ENCODE data around the gene ACOT4.
A peak's percentile ranks its signal among the peaks of the same experiment; 100 is the strongest.
"Not testable (repeated sequence)": the region's sequence is repeated elsewhere in the genome, so short reads cannot be mapped to it uniquely, and the experiment has no call there.

Gene ACOT4

GRCh38 chr14:73582102-73582979 is 9.3 kb upstream of the ACOT4 start:
- not testable (repeated sequence) for DNase-seq

DNA sequence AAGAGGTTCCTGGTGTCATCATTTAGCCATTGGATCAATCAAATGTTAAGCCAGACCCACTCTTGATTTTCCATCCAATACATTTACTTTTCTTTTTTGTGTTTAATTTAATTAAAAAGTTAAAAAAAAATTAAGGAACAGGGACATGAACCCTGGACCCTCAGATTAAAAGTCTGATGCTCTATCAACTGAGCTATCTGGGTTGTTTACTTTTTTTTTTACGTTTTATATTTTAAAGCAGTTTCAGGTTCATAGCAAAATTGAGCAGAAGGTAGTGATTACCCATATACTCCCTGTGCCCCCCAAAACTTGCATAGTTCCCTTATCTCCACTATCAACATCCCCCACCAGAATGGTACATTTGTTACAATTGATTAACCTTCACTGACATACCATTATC is 3.0 kb upstream of the ACOT4 start:
- no peak for DNase-seq

DNA sequence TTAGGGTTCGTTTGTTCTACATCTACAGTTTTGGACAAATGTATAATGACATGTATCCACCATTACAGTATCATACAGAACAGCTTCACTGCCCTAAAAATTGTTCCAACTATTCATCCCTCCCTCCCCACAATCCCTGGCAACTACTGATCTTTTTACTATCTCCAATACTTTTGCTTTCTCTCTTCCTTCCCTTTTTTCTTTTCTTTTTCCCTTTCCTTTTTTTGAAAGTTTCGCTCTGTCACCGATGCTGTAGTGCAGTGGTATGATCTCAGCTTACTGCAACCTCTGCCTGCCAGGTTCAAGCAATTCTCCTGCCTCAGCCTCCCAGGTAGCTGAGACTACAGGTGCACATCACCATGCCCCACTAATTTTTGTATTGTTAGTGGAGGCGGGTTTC is 2.6 kb upstream of the ACOT4 start:
- DNase-seq = no peak

GRCh38 chr14:73590673-73591004 is 1.0 kb upstream of the ACOT4 start:
- DNase-seq = not testable (repeated sequence)

GRCh38 chr14:73594491-73594890 is 2.8 kb downstream of the ACOT4 start:
- DNase-seq = no peak

- DNase-seq = no peak
Measured at GRCh38 chr14:73599499-73599898, 7.8 kb downstream of the ACOT4 start.

- no peak for DNase-seq
Measured at GRCh38 chr14:73602994-73603393, 11.3 kb downstream of the ACOT4 start.

DNA sequence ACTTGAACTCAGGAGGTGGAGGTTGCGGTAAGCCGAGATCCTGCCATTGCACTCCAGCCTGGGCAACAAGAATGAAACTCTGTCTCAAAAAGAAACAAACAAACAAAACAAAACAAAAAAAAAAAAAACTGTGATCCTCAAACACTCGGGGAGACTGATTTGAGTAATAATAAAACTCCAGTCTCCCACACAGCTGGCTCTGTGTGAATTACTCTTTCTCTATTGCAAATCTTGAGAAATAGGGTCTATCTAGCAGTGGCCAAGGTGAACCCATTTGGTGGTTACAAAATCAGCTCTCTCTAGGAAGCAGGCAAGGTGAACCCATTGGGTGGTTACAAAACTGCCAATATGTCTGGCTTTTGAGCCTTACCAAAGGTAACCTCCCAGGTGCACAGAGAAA is 14.6 kb downstream of the ACOT4 start:
- DNase-seq = no peak

DNA sequence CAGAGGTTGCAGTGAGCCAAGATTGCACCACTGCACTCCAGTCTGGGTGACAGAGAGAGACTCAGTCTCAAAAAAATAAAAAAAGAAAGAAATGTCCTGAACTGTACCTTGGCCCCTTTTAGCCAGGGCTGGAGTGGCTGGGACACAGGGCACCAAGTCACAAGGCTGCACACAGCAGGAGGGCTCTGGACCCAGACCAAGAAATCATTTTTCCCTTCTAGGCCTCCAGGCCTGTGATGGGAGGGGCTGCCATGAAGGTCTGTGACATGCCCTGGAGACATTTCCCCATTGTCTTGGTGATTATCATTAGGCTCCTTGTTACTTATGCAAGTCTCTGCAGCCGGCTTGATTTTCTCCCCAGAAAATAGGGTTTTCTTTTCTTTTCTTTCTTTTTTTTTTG is 15.6 kb downstream of the ACOT4 start:
- DNase-seq = no peak

GRCh38 chr14:73610687-73611086 is 19.0 kb downstream of the ACOT4 start:
- DNase-seq = no peak

DNA sequence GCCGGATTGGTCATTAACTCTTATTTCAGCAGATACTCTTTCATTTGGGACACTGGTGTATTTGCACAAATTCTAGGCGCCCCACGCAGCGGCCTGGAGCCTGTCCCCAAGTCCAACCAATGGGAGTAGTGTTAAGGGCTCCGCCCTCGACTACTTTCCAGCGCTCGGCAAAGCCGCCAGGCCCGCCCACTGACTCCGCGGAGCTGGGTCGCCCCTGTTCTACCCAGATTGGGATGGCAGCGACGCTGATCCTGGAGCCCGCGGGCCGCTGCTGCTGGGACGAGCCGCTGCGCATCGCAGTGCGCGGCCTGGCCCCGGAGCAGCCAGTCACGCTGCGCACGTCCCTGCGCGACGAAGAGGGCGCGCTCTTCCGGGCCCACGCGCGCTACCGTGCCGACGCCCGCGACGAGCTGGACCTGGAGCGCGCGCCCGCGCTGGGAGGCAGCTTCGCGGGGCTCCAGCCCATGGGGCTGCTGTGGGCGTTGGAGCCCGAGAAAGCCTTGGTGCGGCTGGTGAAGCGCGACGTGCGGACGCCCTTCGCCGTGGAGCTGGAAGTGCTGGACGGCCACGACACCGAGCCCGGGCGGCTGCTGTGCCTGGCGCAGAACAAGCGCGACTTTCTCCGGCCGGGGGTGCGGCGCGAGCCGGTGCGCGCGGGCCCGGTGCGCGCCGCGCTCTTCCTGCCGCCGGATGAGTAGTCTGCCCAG is 20.8 kb downstream of the ACOT4 start, which contains the start of gene ACOT6:
TSS of gene ACOT6 (plus strand) at position 179 of the 707 bp plus-strand sequence. CDS start at position 234, 55 bp downstream.
- peak; percentile 82 for DNase-seq

- DNase-seq = no peak
Measured at GRCh38 chr14:73613046-73613383, 21.3 kb downstream of the ACOT4 start.

DNA sequence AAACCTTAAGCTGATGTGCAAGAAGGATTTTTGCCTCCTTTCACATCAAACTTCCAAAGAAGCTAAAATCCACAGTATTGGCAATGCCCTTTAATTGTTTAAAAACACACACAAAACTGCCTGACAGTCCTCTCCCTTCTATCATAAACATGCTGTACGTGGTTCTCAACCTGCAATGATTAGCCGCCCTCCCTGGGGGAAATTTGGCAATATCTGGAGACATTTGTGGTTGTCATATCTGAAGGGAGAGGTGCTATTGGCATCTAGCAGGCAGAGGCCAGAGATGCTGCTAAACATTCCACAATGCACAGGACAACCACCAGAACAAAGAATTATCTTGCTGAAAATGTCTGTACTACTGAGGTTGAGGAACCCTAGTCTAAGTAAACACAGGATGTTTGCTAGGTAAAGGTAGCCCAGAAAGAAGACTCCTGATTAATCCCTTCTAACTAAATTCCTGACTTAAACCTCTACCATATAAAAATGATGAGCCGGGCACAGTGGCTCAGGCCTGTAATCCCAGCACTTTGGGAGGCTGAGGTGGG is 21.8 kb downstream of the ACOT4 start:
- no peak for DNase-seq

GRCh38 chr14:73616831-73617230 is 25.2 kb downstream of the ACOT4 start:
- no peak for DNase-seq

DNA sequence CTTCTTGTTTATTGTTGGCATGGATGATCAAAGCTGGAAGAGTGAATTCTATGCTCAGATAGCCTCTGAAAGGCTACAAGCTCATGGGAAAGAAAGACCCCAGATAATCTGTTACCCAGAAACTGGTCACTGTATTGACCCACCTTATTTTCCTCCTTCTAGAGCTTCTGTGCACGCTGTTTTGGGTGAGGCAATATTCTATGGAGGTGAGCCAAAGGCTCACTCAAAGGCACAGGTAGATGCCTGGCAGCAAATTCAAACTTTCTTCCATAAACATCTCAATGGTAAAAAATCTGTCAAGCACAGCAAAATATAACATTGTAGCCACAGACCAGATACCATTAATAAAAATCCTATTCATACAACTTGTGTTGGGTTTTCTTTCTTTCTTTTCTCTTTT is 27.9 kb downstream of the ACOT4 start:
- DNase-seq = no peak

DNA sequence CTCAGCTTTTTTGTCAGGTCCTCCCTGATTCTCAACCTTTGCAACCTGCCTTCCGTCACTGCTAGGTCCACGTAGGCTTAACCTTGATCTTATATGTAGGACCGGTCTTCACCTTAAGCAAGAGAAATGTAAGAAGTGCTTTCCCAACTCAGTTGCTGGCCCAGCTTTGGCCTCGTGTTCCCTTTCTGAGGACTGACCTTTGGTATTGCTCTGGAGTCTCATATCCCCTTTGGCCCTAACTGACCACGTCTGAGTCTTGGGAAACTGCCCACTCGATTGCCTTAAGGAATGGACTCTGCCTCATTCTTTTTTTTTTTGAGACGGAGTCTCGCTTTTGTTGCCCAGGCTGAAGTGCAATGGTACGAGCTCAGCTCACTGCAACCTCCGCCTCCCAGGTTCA is 28.6 kb downstream of the ACOT4 start:
- no peak for DNase-seq

- DNase-seq = no peak
Measured at GRCh38 chr14:73623504-73624054, 31.9 kb downstream of the ACOT4 start.

GRCh38 chr14:73625706-73626105 is 34.0 kb downstream of the ACOT4 start:
- DNase-seq = no peak

- no peak for DNase-seq
Measured at GRCh38 chr14:73627151-73627558, 35.5 kb downstream of the ACOT4 start.

GRCh38 chr14:73630009-73630780 is 38.5 kb downstream of the ACOT4 start:
- DNase-seq = no peak

DNA sequence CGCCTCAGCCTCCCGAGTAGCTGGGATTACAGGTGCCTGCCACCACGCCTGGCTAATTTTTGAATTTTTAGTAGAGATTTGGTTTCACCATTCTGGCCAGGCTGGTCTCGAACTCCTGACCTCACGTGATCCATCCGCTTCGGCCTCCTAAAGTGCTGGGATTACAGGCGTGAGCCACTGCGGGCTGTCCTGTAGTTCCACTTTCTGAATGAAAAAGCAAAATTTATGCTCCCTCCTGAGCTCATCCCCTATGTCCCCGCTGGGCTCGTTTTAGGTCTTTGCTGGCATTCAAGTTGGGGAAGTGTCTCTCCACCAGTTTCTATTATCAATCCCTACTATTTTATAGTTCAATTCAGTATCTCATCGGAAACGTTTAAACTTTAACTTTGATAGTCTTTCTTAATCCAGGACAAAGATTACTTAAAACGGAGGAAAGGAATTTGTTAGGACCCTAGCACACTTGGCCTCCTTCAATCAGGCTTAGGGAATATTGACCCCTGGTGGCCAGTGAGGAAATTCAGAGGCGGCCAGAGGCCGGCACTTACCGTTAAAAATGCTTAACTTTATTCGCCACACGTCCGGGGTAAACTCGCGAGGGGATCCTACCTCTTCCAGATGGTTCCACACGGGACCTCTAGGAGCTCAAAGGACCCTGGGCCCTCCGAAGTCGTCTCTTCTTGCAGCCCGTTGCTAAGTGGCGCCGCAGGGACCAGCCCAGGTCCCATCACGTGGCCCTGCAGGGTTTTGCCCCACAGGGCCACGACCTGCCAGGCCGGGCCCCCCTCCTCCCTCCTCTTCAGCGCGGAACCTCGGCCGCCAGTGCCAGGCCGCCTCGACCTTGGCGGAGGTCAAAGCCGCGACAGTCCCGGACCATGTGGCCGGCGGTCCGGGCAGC is 41.7 kb downstream of the ACOT4 start:
- DNase-seq = peak; percentile 63

All from left hindlimb (tissue), 1 donor.